HG02623 (cell line): ENCODE measurements around the gene LACC1.

Experiments used
- ATAC-seq: cut with Tn5 transposase; IDR thresholded peaks from one replicate; pipeline ENCODE4 v1.9.1; 2021; ENCODE audit warnings: moderate library complexity; ENCODE audit not compliant: unreplicated experiment

The LACC1 gene

GRCh38 chr13:43879755-43880181 lies at the start of gene LACC1:
LACC1 (plus strand) TSS chr13:43879904; CDS start chr13:43880986, 1,082 bp downstream.
- peak; percentile 30 for ATAC-seq

DNA sequence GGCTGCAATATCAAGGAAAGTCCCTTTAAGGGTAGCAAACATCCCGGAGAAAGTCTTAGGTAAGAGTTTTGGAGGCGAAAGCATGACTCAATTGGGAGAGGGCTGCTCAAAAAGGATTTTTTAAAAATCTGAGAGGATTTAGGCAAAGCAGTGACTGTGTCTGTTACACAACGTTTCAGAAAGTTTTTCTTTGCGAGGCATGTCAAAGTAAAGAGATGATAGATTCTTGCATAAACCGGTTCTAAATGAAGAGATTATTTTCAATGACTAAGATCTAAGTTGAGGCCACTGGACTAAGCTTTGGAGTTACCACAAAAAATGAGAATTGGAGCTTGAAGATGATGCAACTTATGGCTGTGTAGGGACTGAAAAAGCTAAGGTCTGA lies 49.2 kb upstream of the LACC1 start:
- ATAC-seq = no peak

DNA sequence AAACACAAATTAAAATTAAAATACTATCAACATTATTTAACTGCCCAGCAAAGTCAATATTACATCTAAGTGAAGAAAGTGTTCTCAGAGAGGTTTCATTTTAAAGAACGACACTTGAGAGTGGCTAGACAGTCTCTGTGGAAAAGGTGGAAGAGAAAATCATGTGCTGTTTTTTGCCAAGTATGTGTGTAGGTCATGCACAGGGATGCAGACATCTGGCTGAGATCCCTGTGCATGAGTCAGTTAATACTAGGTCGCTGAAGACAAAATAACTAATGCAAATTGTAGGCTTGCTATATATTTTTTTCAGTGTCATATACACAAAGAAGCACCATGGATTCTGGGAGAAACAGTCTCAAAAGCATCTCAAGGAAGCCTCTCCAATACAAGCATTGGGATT lies 48.6 kb upstream of the LACC1 start:
- ATAC-seq = no peak

DNA sequence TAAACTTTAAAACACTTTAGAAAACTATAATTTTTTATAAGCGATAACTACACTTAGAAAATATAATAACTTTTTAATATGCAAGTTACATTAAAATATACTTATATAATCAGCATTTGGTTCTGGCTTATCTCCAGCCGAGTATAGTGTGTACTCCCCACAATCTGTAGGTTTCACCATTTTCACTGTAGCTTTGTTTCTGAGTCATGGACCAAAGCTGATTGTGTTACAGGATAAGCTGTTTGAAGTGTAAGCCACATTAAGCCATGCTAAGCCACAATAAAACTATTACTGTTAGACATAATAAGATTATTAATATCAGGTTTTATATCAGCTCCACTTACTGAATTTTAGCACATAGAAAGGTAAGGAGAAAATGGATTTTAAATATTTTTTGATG lies 44.0 kb upstream of the LACC1 start:
- no peak for ATAC-seq

DNA sequence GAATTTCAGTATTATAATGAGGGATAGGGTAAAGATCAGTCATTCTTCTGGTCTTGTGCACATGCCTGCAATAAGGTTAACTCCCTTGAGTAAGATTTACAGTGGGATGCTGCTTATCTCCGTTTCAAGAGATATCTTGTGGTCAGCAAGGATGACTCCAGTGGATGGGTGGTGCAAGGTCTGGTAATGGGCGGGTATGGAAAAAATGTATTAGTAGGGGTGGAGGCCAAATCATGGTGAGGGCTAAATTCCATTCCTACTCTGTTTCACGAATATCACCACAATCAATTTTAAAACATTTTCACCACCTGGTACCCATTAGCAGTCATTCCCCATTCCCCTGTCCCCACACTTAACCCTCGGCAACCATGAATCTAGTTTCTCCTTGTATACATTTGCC lies 40.8 kb upstream of the LACC1 start:
- no peak for ATAC-seq

- no peak for ATAC-seq
Measured at GRCh38 chr13:43846496-43847158, 33.1 kb upstream of the LACC1 start.

DNA sequence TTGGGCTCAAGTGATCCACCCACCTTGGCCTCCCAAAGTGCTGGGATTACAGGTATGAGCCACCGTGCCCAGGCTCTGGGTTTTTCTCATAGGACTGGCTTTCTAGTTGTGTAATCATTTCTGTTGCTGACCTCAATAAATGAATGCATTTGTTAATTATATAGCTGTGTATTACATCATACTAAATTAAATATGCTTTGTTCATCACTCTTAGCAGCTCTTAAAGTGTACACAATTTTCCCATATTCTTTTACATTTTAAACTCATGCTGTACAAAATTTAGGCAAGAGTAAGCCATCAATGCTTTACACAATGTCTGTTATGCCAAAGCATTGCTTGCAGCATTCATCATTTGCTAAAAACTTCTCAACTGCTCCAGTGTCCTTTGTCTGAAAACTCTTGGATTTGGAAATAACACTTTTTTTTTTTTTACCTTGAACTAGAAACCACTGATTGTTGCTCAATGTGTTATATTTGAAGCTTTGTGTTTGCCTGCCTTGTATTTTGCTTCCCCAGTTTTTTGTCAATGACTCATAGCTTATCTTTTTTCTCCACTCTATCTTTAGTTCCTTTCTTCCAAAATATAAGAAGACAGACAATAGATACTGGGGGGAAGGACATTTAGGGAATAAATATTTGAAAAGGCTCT lies 31.6 kb upstream of the LACC1 start:
- ATAC-seq = no peak

GRCh38 chr13:43850873-43851272 lies 28.8 kb upstream of the LACC1 start:
- ATAC-seq = no peak

DNA sequence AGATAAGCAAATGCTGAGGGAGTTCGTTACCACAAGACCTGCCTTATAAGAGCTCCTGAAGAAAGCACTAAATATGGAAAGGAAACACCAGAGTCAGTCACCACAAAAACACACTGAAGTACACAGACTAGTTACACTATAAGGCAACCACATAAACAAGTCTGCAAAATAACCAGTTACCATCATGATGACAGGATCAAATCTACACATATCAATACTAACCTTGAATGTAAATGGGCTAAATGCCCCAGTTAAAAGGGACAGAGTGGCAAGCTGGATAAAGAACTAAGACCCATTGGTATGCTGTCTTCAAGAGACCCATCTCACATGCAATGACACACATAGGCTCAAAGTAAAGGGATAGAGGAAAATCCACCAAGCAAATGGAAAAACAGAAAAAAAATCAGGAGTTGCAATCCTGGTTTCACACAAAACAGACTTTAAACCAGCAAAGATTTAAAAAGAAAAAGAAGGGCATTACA lies 26.7 kb upstream of the LACC1 start:
- ATAC-seq = no peak

GRCh38 chr13:43861863-43862262 lies 17.8 kb upstream of the LACC1 start:
- no peak for ATAC-seq

DNA sequence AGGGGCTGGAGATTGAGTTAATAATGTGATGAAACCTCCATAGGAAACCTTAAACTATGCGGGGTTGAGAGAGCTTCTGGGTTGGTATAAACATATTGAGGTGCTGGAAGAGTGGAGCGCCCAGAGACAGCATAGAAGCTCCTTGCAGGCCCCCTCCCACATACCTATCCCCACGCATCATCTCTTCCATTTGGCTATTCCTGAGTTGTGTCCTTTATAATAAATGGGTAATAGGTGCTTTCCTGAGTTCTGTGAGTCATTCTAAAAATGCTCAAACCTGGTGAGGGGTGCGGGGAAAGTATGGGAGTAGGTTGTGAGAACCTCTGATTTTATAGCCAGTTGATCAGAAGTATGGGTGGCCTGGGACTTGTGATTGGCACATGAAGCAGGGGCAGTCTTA lies 14.8 kb upstream of the LACC1 start:
- ATAC-seq = no peak

DNA sequence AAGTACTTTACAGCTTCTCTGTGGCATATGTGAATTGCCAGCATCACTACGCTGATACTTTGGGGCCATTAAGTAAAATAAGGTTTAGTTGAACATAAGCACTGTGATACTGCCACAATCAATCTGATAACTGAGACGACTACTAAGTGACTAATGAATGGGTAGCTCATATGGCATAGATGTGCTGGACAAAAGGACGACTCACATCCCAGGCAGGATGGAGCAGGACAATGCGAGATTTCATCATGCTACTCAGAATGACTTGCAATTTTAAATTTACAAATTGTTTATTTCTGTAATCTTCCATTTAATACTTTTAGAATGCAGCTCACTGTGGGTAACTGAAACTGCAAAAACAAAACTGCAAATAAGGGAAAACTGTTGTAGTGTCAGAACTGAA lies 13.8 kb upstream of the LACC1 start:
- no peak for ATAC-seq

DNA sequence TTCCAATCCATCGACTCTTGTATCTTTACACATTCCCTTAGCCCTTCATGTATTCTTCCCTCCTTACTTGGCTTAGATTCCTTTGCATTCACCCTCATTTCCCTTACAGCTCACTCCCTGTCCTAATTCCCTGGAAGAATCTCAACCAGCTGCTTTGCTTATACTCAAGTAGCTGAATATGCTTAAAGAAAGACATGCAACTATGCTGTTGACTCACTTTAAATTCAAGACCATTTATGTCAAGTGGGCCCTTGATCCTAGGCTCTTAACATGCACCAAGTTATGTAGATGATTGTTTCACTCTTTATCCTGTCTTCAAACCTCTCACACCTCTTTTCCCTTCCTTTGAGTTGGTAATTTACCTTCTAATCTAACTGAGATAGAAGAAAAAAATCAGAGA lies 7.5 kb upstream of the LACC1 start:
- ATAC-seq = no peak

- no peak for ATAC-seq
Measured at GRCh38 chr13:43874504-43875092, 5.1 kb upstream of the LACC1 start.

- no peak for ATAC-seq
Measured at GRCh38 chr13:43876366-43876765, 3.3 kb upstream of the LACC1 start.

DNA sequence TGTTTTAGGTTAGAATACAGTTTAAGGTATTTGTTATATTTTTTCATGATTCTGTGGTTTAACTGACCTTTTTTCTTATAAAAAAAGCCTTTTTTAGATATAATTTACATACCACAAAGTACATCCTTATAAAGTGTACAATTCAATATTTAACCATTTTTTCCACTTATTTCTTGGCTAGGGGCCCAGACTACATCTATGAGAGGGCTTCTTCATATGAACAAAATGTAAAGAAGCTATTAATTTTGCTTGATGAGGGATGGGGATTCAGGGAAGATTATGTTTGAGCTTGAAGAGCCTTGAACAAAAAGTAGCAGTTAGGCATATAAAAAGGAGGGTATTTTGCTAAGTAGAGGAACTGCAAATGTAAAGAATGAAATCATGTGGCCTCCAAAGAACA lies 2.4 kb upstream of the LACC1 start:
- no peak for ATAC-seq

DNA sequence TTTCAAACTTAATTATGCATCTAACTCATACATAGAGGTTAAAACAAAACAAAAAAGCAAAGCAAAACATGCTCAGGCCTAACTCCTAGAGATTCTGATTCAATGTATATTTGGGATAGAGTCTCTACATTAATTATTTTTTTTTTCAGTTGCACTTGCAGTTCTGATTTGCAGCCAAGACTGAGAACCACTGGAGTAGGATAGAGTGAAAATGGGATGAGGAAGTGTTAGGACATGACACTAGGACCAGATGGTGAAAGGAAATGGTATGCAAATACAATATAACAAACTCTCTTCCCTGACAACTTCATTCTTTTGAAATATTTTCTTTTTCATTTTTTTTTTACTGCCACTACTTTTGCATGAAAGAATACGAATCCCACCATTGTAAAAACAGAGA lies 1.9 kb upstream of the LACC1 start:
- ATAC-seq = no peak

DNA sequence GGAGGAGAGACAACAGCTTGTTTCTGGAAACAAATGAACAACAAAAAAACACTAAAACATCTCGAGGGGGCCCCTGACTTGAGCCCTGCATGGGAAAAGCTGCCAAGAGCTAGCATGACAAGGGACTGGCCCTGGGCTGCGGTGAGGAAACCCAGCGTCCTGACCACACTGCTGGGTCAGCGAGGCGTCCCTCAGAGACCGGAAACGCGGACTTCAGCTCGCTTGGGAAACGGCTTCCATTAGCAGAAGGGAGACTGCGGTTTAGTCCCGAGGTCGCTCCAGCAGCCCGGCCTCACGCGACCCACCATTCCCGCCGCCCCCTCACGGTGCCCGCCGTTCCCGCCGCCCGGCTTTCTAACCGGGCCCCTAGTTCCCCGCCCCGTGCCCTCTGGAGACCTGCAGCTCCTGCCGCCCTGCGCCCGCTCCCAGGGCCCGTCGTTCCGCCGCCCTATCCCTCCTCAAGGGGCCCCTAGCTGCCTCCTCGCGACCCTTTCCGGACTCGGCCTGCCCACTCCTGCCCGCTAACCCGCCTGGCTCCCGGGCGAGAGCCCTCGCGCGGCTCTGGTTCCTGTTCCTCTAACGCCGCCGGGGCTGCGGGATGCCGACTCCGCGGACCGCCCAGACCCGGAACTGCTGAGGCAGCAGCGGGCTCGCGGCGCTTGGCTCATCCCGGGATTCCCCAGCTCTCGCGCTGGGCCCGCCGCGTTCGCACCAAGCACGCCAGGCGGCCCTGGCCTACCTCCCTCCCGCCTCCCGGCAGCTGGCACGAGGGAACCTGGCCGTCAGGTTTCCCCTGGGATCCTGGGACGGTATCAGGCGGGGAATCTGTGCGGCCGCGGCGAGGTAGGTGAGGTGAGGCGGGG lies 581 bp upstream of the LACC1 start, which contains the start of gene CCDC122:
TSS of gene CCDC122 (minus strand) at position 849 of the 863 bp plus-strand sequence. CDS start 10,364 bp downstream, outside the sequence.
- ATAC-seq = peak; percentile 71

DNA sequence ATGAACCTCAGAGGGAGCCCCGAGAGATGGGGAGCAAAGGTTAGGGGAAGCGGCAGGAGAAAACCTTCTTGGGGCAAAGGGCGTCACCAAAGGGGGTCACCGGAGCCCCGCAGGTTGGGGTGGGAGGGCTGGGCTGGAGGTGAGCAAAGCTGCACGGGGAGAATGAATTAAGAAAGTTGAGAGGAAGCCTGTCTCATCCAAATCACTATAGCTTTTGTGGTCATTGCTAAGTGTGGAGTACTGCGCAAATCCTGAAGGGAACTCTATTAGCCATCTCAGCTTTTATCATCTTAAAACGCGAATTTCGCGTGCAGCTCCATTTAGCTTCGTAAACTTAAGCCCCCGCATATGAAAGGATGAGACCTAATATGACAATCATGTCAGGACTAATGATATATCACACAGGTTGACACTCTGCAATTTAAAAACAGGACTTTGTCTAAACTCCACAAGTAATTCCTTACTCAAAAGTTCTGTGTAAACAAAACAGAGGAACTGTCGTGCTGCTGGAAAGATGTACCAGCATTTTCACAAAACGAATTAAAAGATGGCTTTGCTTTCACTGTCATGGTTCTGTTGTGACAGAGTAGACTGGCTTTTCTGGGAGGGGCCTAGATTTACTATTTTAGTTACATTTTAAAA lies 631 bp downstream of the LACC1 start:
- no peak for ATAC-seq

DNA sequence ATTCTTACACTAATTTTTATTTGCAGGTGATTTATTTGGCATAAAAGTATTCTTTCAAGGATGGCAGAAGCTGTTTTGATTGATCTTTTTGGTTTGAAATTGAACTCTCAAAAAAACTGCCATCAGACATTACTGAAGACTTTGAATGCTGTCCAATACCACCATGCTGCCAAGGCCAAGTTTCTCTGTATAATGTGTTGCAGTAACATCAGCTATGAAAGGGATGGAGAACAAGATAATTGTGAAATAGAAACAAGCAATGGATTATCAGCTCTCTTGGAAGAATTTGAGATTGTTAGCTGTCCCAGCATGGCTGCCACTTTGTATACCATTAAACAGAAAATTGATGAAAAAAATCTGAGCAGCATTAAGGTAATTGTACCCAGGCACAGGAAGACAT lies 1.2 kb downstream of the LACC1 start:
- ATAC-seq = no peak

DNA sequence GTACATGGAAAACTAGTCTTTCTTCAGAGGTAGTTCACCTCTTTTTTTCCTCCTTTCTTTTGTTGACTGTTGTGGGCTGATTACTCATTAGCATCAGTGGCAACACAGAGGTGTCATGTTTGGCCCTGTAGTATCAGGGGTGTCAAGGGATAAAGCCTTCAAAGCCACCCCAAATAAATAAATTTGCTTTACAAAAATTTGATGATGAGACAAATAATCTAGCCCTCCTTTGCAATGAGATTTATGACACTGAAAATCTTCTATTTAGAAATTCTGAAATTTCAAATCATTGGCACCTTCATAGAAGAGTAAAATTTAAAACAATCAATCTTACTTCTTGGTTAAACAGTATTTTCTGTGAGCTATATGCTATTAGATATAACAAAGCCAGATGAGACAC lies 1.9 kb downstream of the LACC1 start:
- ATAC-seq = no peak
